Endothelial cell of umbilical vein (primary cell): ENCODE results near the gene COTL1. TPM values are rescaled to one million over a fixed set of nuclear protein-coding genes. Genes with fewer than 3 reads are reported as not detected.

Experiments used
- BruUV-seq: library from RNA; stranded (reverse); fragments of 400-500 nt; replicated peaks from 2 replicates; lab custom pipeline; 2021; lab: Mats Ljungman, UMichigan
- CTCF ChIA-PET: fragments of 300-600, 350-600 bp; sonication (Branson Sonifier 250); formaldehyde crosslinking; loops from one replicate; lab custom pipeline; 2021; ENCODE audit warnings: antibody characterized with exemption, inconsistent platforms; lab: Charles Lee
- POLR2A ChIA-PET: fragments of 300-600, 350-600 bp; sonication (Branson Sonifier 250); formaldehyde crosslinking; loops from one replicate; lab custom pipeline; 2021; ENCODE audit warnings: antibody characterized with exemption, inconsistent platforms; lab: Charles Lee
- DNase-seq: peaks from one replicate; pipeline ENCODE4 v3.0.0-alpha.2; 2011; ENCODE audit warnings: low read depth, low spot score
- FAIRE-seq: peaks from 2 replicates; lab custom pipeline; 2011; peaks lifted over from hg19 to GRCh38; lab: Jason Lieb, UNC
- H2AFZ ChIP-seq: 2 replicates; pipeline ENCODE4 v1.6.0; 2012; ENCODE audit warnings: low read depth, low read length, control low read depth, inconsistent platforms
- H3K27ac ChIP-seq: 2 replicates; pipeline ENCODE4 v1.5.1; 2011; ENCODE audit warnings: low read depth, mild to moderate bottlenecking, control low read depth, low read length, moderate library complexity; ENCODE audit not compliant: insufficient read depth
- H3K27me3 ChIP-seq, 2 experiments: 2 replicates each; pipeline versions ENCODE4 v1.6.0 to v1.6.1; 2011; ENCODE audit warnings: low read length in 2 of 2, mixed read lengths in 1 of 2; ENCODE audit not compliant: control insufficient read depth in 2 of 2, insufficient read depth in 2 of 2
- H3K36me3 ChIP-seq, 2 experiments: 2 replicates in 1 of 2; 3 replicates in 1 of 2; pipeline ENCODE4 v1.5.1; 2011; ENCODE audit warnings: low read length in 2 of 2, mild to moderate bottlenecking in 1 of 2, moderate library complexity in 1 of 2; ENCODE audit not compliant: control insufficient read depth in 2 of 2, insufficient read depth in 2 of 2; ENCODE audit errors: extremely low read depth in 1 of 2
- H3K4me1 ChIP-seq: 3 replicates; pipeline ENCODE4 v1.5.1; 2011; ENCODE audit warnings: mild to moderate bottlenecking, low read length; ENCODE audit not compliant: control insufficient read depth, insufficient read depth; ENCODE audit errors: extremely low read depth
- H3K4me2 ChIP-seq: 2 replicates; pipeline ENCODE4 v1.6.1; 2011; ENCODE audit warnings: low read length, control low read depth, mixed read lengths; ENCODE audit not compliant: insufficient read depth
- H3K4me3 ChIP-seq, 3 experiments: fragments of 200-600 bp in 1 of 3; sonication (generic), shearing (Covaris generic) in 1 of 3; replicated peaks in 1 of 3; 2 replicates each; pipeline ENCODE4 v1.5.1; 2011 to 2016; ENCODE audit warnings: control low read depth in 3 of 3, low read length in 3 of 3, mild to moderate bottlenecking in 2 of 3, inconsistent platforms in 1 of 3, low read depth in 1 of 3, moderate library complexity in 1 of 3; ENCODE audit not compliant: insufficient read depth in 1 of 3
- H3K79me2 ChIP-seq: 2 replicates; pipeline ENCODE4 v1.6.0; 2012; ENCODE audit warnings: low read length, inconsistent platforms; ENCODE audit not compliant: control insufficient read depth, insufficient read depth
- H3K9ac ChIP-seq: replicated peaks from 2 replicates; pipeline ENCODE3; 2011; ENCODE audit warnings: low read length, control low read depth; ENCODE audit not compliant: insufficient read depth; ENCODE audit errors: extremely low read depth
- H3K9me1 ChIP-seq: replicated peaks from 3 replicates; pipeline ENCODE4 v1.6.0; 2011; ENCODE audit warnings: mild to moderate bottlenecking, low read length; ENCODE audit not compliant: control insufficient read depth, insufficient read depth; ENCODE audit errors: extremely low read depth
- H3K9me3 ChIP-seq: replicated peaks from 2 replicates; pipeline ENCODE4 v1.5.1; 2012; ENCODE audit warnings: low read length, inconsistent platforms; ENCODE audit not compliant: control insufficient read depth, insufficient read depth
- H4K20me1 ChIP-seq: replicated peaks from 2 replicates; pipeline ENCODE3; 2011; ENCODE audit warnings: mild to moderate bottlenecking, low read length; ENCODE audit not compliant: control insufficient read depth, insufficient read depth; ENCODE audit errors: extremely low read depth
- EZH2 ChIP-seq: IDR thresholded peaks from 2 replicates; pipeline ENCODE4 v1.6.1; 2012; ENCODE audit warnings: borderline replicate concordance, low read depth, mild to moderate bottlenecking, moderate library complexity, low read length, inconsistent platforms; ENCODE audit not compliant: severe bottlenecking
- FOS ChIP-seq: IDR thresholded peaks from 2 replicates; pipeline ENCODE4 v1.6.1; 2011; ENCODE audit warnings: mild to moderate bottlenecking, low read length, moderate library complexity, borderline replicate concordance; ENCODE audit not compliant: insufficient read depth
- POLR2A ChIP-seq: IDR thresholded peaks from 2 replicates; pipeline ENCODE4 v1.6.1; 2012; ENCODE audit warnings: low read depth, mild to moderate bottlenecking, control low read depth, low read length
- POLR2AphosphoS5 ChIP-seq: IDR thresholded peaks from 2 replicates; pipeline ENCODE4 v1.6.1; 2012; ENCODE audit warnings: low read depth, mild to moderate bottlenecking, control low read depth, low read length, moderate library complexity; ENCODE audit not compliant: insufficient read depth
- dilution Hi-C: fragments of 300-500 bp; cut with MboI; formaldehyde crosslinking; loops from one replicate; pipeline ENCODE4 v1.15.0; 2019; ENCODE audit warnings: low sequenced_read_pairs; ENCODE audit not compliant: extremely low pct_ligation_motif_present
- intact Hi-C: fragments of 100-400 bp; cut with micrococcal nuclease; formaldehyde crosslinking; loops from one replicate; pipeline ENCODE4 v1.10.0; 2022
- polyA plus RNA-seq, 4 experiments: library from polyadenylated mRNA; depleted of rRNA in 3 of 4; stranded (reverse) in 3 of 4; unstranded in 1 of 4; fragments of >200 nt; gene quantifications; 2 replicates each; pipeline versions ENCODE4 v1.2.1 to v1.2.3, GENCODE V29; 2011 to 2012; ENCODE audit warnings: missing spikeins in 1 of 4
- total RNA-seq: library from RNA; stranded (reverse); gene quantifications from 2 replicates; pipeline ENCODE4 v1.2.3, GENCODE V29; 2021

The COTL1 gene
- total and polyA plus RNA-seq, 2 donors (not counting 3 experiments of a cell fraction or from before 2014, with no cell fraction given) = 90.0 to 200 TPM

- BruUV-seq = no TSS peak
- Histone ChIP-seq H3K36me3 (peaks cover 0 to 7% of the 10 kb centered on the region in 2 experiments), H3K9me3 (no peaks in the 10 kb centered on the region), H3K4me1 (peaks cover 9% of the 10 kb centered on the region), H3K9ac (peak within 1 kb of the TSS; percentile 43), H3K27me3 (peaks cover 3% of the 10 kb centered on the region in 2 experiments), H3K27ac (no peak within 1 kb of the TSS), H3K4me3 (peak within 1 kb of the TSS; percentile 32 to 65 (median 40)), H3K4me2 (peak within 1 kb of the TSS; percentile 74), H2AFZ (peak within 1 kb of the TSS; percentile 99), H4K20me1 (no peaks in the 10 kb centered on the region), H3K9me1 (no peaks in the 10 kb centered on the region), H3K79me2 (no peaks in the 10 kb centered on the region)
- intact Hi-C loops (loop anchor here (2.0 kb wide), 1 partner anchor 25 kb away; no protein-coding TSS in a partner anchor), dilution Hi-C loops (no loop called here)
- TF ChIP-seq POLR2A = peak; percentile 43
- peak; percentile 43 for TF ChIP-seq POLR2AphosphoS5
- TF ChIP-seq EZH2 = no peak
- DNase-seq (peak; percentile 33), FAIRE-seq (peak; percentile 43)
- POLR2A ChIA-PET = interaction anchor here (0.9 kb wide), 1 partner anchor 13 kb away, joined by 3 read pairs; no protein-coding TSS in a partner anchor
- CTCF ChIA-PET = interaction anchor here (1.0 to 2.0 kb wide), 11 partner anchors 10 to 323 kb away, joined by 3 to 15 read pairs (median 4); no protein-coding TSS in a partner anchor
Measured at GRCh38 chr16:84647828-84648594, 30.1 kb upstream of the COTL1 start, which contains the start of gene KLHL36. TSS of gene KLHL36 (plus strand) at chr16:84648511. CDS start at chr16:84650868, 2,357 bp downstream.

GRCh38 chr16:84643674-84644073, 25.8 kb upstream of the COTL1 start:
- Histone ChIP-seq H3K4me2 (no peak overlapping the region), H3K36me3 (no peaks in the 10 kb centered on the region), H3K4me3 (no peak overlapping the region), H3K9me1 (no peaks in the 10 kb centered on the region), H4K20me1 (no peaks in the 10 kb centered on the region), H2AFZ (no peak overlapping the region), H3K27ac (no peak overlapping the region), H3K9me3 (no peaks in the 10 kb centered on the region), H3K9ac (no peak overlapping the region), H3K79me2 (no peaks in the 10 kb centered on the region), H3K4me1 (peaks cover 5% of the 10 kb centered on the region), H3K27me3 (peaks cover 3% of the 10 kb centered on the region in 2 experiments)
- no TSS peak for BruUV-seq
- intact Hi-C loops (no loop called here), dilution Hi-C loops (no loop called here)
- ChIA-PET CTCF (interaction anchor here (0.5 to 2.2 kb wide), 4 partner anchors 35 to 138 kb away, joined by 3 to 6 read pairs (median 4); no protein-coding TSS in a partner anchor), POLR2A (no interaction called here)
- DNase-seq (no peak), FAIRE-seq (no peak)
- TF ChIP-seq FOS = no peak
